A549 (cell line): ENCODE data around the gene TMEM37. TPM values are rescaled to one million over a fixed set of nuclear protein-coding genes. Genes with fewer than 3 reads are reported as not detected.
A peak's percentile ranks its signal among the peaks of the same experiment; 100 is the strongest.

ENCODE experiments used
- ATAC-seq, 2 experiments: fragments of 200-7000 bp in 1 of 2; fragments of >200 bp in 1 of 2; cut with Nextera tagmentation in 1 of 2; cut with Tn5 transposase in 1 of 2; 3 replicates each; pipeline versions ENCODE4 v1.8.0 to v1.9.1; 2018 to 2020; ENCODE audit warnings: mild to moderate bottlenecking in 1 of 2, moderate library complexity in 1 of 2
- CTCF ChIA-PET: fragments of 300-600 bp; sonication (Branson Sonifier 250); formaldehyde crosslinking; extraction: SDS; loops from one replicate; lab custom pipeline; 2021; ENCODE audit warnings: antibody characterized with exemption, inconsistent platforms; lab: Yijun Ruan, JAX
- POLR2A ChIA-PET: fragments of 350-600 bp; formaldehyde crosslinking; extraction: SDS; loops from one replicate; lab custom pipeline; 2021; ENCODE audit warnings: antibody characterized with exemption, inconsistent platforms; lab: Yijun Ruan, JAX
- DNase-seq, 2 experiments: peaks; one replicate each; pipeline versions ENCODE4 v3.0.0 to v3.0.0-alpha.2; 2011 to 2016; ENCODE audit warnings: low read depth in 1 of 2, low spot score in 1 of 2
- FAIRE-seq: peaks from 2 replicates; lab custom pipeline; 2011; peaks lifted over from hg19 to GRCh38; lab: Jason Lieb, UNC
- H3K27ac ChIP-seq, 2 experiments: fragments of >200 bp; sonication (Bioruptor Twin); formaldehyde crosslinking; 3 replicates each; pipeline ENCODE4 v1.5.1; 2016 to 2017
- H3K4me1 ChIP-seq: fragments of >200 bp; sonication (Bioruptor Twin); formaldehyde crosslinking; 3 replicates; pipeline ENCODE4 v1.6.1; 2016
- H3K4me2 ChIP-seq: fragments of >200 bp; sonication (Bioruptor Twin); formaldehyde crosslinking; 3 replicates; pipeline ENCODE4 v1.6.1; 2016
- H3K4me3 ChIP-seq: fragments of >200 bp; sonication (Bioruptor Twin); formaldehyde crosslinking; 3 replicates; pipeline ENCODE4 v1.5.1; 2016
- H3K9me3 ChIP-seq: fragments of >200 bp; sonication (Bioruptor Twin); formaldehyde crosslinking; 3 replicates; pipeline ENCODE4 v1.6.1; 2016
- CBX2 ChIP-seq: fragments of 200-600 bp; sonication (generic); IDR thresholded peaks from 2 replicates; pipeline ENCODE4 v1.6.1; 2016; ENCODE audit warnings: low read depth, mild to moderate bottlenecking, borderline replicate concordance
- CEBPB ChIP-seq, 2 experiments: fragments of >200 bp in 1 of 2; sonication (Bioruptor Twin) in 1 of 2; formaldehyde crosslinking in 1 of 2; IDR thresholded peaks; 2 replicates each; pipeline ENCODE4 v1.6.1; 2012 to 2016
- EHF ChIP-seq: fragments of 250-450 bp; sonication (Bioruptor Pico); IDR thresholded peaks from 2 replicates; pipeline ENCODE4 v1.5.0; 2020; ENCODE audit warnings: mild to moderate bottlenecking
- FOXS1 ChIP-seq: fragments of 250-450 bp; sonication (Bioruptor Pico); IDR thresholded peaks from 2 replicates; pipeline ENCODE4 v1.5.0; 2020; ENCODE audit warnings: mild to moderate bottlenecking, moderate library complexity
- GATA3 ChIP-seq: IDR thresholded peaks from 2 replicates; pipeline ENCODE4 v1.6.1; 2012; ENCODE audit warnings: borderline replicate concordance
- HEYL ChIP-seq: fragments of 250-450 bp; sonication (Bioruptor Pico); IDR thresholded peaks from 2 replicates; pipeline ENCODE4 v1.8.0; 2021; ENCODE audit warnings: mild to moderate bottlenecking, moderate library complexity
- HOXA7 ChIP-seq: fragments of 250-450 bp; sonication (Bioruptor Pico); IDR thresholded peaks from 2 replicates; pipeline ENCODE4 v1.5.0; 2020; ENCODE audit warnings: mild to moderate bottlenecking, moderate library complexity
- HOXB13 ChIP-seq: fragments of 250-450 bp; sonication (Bioruptor Pico); IDR thresholded peaks from 2 replicates; pipeline ENCODE4 v1.5.0; 2020; ENCODE audit warnings: low read depth, mild to moderate bottlenecking, moderate library complexity
- HOXB5 ChIP-seq: fragments of 250-450 bp; sonication (Bioruptor Pico); IDR thresholded peaks from 2 replicates; pipeline ENCODE4 v1.5.0; 2020; ENCODE audit warnings: mild to moderate bottlenecking, moderate library complexity
- POLR2A ChIP-seq: IDR thresholded peaks from 2 replicates; pipeline ENCODE4 v1.6.1; 2012; ENCODE audit warnings: mild to moderate bottlenecking, low read length
- POLR2AphosphoS2 ChIP-seq: conservative IDR thresholded peaks from 2 replicates; pipeline ENCODE4 v1.6.1; 2012; ENCODE audit warnings: low read length, improper control_type of control experiment, inconsistent platforms
- RAD21 ChIP-seq, 2 experiments: fragments of >200 bp in 1 of 2; sonication (Bioruptor Twin) in 1 of 2; formaldehyde crosslinking in 1 of 2; IDR thresholded peaks in 1 of 2; conservative IDR thresholded peaks in 1 of 2; 2 replicates in 1 of 2; 3 replicates in 1 of 2; pipeline ENCODE4 v1.6.1; 2012 to 2018; ENCODE audit warnings: inconsistent platforms in 1 of 2
- SREBF2 ChIP-seq: fragments of 450-650 bp; IDR thresholded peaks from 2 replicates; pipeline ENCODE4 v1.6.1; 2014; ENCODE audit warnings: mild to moderate bottlenecking, moderate library complexity
- TP53 ChIP-seq: fragments of 250-450 bp; sonication (Bioruptor Pico); IDR thresholded peaks from 2 replicates; pipeline ENCODE4 v1.5.0; 2021; ENCODE audit warnings: mild to moderate bottlenecking, moderate library complexity
- USF2 ChIP-seq: fragments of 450-650 bp; IDR thresholded peaks from 2 replicates; pipeline ENCODE4 v1.6.1; 2014; ENCODE audit warnings: antibody characterized with exemption
- ZFP36 ChIP-seq: fragments of 450-650 bp; IDR thresholded peaks from 2 replicates; pipeline ENCODE4 v1.6.1; 2014; ENCODE audit warnings: borderline replicate concordance; ENCODE audit not compliant: partially characterized antibody
- WGBS: methylation state at CpG from one replicate; pipeline ENCODE4 v1.1.6; 2017; ENCODE audit errors: missing lambda C conversion rate; 5-methylcytosine and 5-hydroxymethylcytosine counted together
- polyA plus RNA-seq, 4 experiments: library from polyadenylated mRNA; depleted of rRNA in 3 of 4; stranded (reverse); fragments of >200 nt; fragmentation: RNase III in 1 of 4; extraction: RNeasy Plus Mini Kit Qiagen cat#74134 plus additional on column Dnase treatment in 1 of 4; gene quantifications; 2 replicates in 3 of 4; 3 replicates in 1 of 4; pipeline ENCODE4 v1.2.3, GENCODE V29; 2011 to 2017
- TF ChIP-seq, protein P1 (sequence below): IDR thresholded peaks from 2 replicates; pipeline ENCODE4 v1.6.1; 2012
- TF ChIP-seq, protein P2 (sequence below): fragments of 150-350 bp; IDR thresholded peaks from 2 replicates; pipeline ENCODE4 v1.6.1; 2014; ENCODE audit warnings: low read depth, mild to moderate bottlenecking, low read length
- TF ChIP-seq, protein P3 (sequence below): fragments of 250-450 bp; sonication (Bioruptor Pico); IDR thresholded peaks from 2 replicates; pipeline ENCODE4 v1.5.0; 2021; ENCODE audit warnings: mild to moderate bottlenecking, moderate library complexity, borderline replicate concordance

The TMEM37 gene
- polyA plus RNA-seq, 2 of the 4 experiments (the other 2 are of a cell fraction), result 5.1 to 7.5 TPM

DNA sequence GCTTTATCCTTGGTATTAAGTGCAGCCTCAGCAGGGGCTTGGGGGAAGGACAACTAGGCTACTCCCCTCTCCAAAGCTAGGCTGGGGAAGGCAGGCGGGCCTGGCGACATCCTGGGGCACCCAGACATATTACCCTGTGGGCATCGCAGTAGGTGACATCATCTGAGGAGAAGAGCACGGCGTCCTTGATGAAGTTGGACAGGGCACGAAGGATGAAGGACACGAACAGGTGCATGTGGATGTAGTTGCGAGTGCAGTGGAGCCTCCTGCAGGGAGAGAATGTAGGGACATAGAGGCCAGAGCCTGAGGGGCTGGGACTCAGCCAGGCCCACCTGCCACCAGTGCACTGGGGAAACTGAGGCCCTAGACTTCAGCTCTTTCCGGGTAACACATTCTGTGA, 32.3 kb downstream of the TMEM37 start:
- Histone ChIP-seq H3K4me2 (no peak overlapping the region), H3K4me3 (no peak overlapping the region), H3K4me1 (no peaks in the 10 kb centered on the region), H3K9me3 (no peaks in the 10 kb centered on the region), H3K27ac (no peak overlapping the region)
- DNase-seq, result no peak
- 84% methylated on average over 9 of the region's 9 CpGs for WGBS
- ATAC-seq, result no peak
- POLR2A ChIA-PET, result no interaction called here
- no peak for FAIRE-seq
- CTCF ChIA-PET, result interaction anchor here (0.7 to 9.9 kb wide), 3 partner anchors 13 to 30 kb away, joined by 3 to 72 read pairs (median 3); no protein-coding TSS in a partner anchor
- TF ChIP-seq, protein P1, sequence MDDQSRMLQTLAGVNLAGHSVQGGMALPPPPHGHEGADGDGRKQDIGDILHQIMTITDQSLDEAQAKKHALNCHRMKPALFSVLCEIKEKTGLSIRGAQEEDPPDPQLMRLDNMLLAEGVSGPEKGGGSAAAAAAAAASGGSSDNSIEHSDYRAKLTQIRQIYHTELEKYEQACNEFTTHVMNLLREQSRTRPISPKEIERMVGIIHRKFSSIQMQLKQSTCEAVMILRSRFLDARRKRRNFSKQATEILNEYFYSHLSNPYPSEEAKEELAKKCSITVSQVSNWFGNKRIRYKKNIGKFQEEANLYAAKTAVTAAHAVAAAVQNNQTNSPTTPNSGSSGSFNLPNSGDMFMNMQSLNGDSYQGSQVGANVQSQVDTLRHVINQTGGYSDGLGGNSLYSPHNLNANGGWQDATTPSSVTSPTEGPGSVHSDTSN, result no peak
- TF ChIP-seq USF2 (no peak), SREBF2 (no peak), TP53 (CRISPR knock-in tag) (no peak), CBX2 (no peak), EHF (CRISPR knock-in tag) (no peak), POLR2AphosphoS2 (no peak), HOXB13 (no peak), POLR2A (no peak), GATA3 (no peak), CEBPB (IDR thresholded peaks at IDR 0.05) (no peak), RAD21 (conservative IDR thresholded peaks at IDR 0.05 in 1 of 2, IDR thresholded peaks at IDR 0.05 in 1 of 2) (no peak), HEYL (CRISPR knock-in tag) (no peak), ZFP36 (no peak), FOXS1 (CRISPR knock-in tag) (no peak), HOXB5 (CRISPR knock-in tag) (no peak)
- TF ChIP-seq, protein P2, sequence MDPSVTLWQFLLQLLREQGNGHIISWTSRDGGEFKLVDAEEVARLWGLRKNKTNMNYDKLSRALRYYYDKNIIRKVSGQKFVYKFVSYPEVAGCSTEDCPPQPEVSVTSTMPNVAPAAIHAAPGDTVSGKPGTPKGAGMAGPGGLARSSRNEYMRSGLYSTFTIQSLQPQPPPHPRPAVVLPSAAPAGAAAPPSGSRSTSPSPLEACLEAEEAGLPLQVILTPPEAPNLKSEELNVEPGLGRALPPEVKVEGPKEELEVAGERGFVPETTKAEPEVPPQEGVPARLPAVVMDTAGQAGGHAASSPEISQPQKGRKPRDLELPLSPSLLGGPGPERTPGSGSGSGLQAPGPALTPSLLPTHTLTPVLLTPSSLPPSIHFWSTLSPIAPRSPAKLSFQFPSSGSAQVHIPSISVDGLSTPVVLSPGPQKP, result no peak
- TF ChIP-seq, protein P3, sequence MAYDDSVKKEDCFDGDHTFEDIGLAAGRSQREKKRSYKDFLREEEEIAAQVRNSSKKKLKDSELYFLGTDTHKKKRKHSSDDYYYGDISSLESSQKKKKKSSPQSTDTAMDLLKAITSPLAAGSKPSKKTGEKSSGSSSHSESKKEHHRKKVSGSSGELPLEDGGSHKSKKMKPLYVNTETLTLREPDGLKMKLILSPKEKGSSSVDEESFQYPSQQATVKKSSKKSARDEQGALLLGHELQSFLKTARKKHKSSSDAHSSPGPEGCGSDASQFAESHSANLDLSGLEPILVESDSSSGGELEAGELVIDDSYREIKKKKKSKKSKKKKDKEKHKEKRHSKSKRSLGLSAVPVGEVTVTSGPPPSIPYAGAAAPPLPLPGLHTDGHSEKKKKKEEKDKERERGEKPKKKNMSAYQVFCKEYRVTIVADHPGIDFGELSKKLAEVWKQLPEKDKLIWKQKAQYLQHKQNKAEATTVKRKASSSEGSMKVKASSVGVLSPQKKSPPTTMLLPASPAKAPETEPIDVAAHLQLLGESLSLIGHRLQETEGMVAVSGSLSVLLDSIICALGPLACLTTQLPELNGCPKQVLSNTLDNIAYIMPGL, result no peak

GRCh38 chr2:119464981-119465380, 33.3 kb downstream of the TMEM37 start:
- no peaks in the 10 kb centered on the region for H3K4me1 ChIP-seq
- CTCF ChIA-PET, result interaction anchor here (9.9 kb wide), 1 partner anchor 12 kb away, joined by 72 read pairs; no protein-coding TSS in a partner anchor
- DNase-seq, result peak in 1 of 2 experiments; percentile 20
- no peak for FAIRE-seq
- no peaks in the 10 kb centered on the region for H3K9me3 ChIP-seq
- H3K4me2 ChIP-seq, result no peak overlapping the region
- peak in 1 of 2 experiments; percentile 78; a peak in 3 of 6 replicates for ATAC-seq
- no peak overlapping the region for H3K4me3 ChIP-seq
- POLR2A ChIA-PET, result no interaction called here
- TF ChIP-seq USF2 (peak; percentile 63), HOXA7 (no peak)
- no peak overlapping the region for H3K27ac ChIP-seq
- WGBS, result 73% methylated on average over 4 of the region's 4 CpGs
